NB4 (cell line): ENCODE results near the gene RNF13.

Source experiments
- CTCF ChIP-seq: IDR thresholded peaks from one replicate; pipeline ENCODE4 v1.5.1; 2012; ENCODE audit warnings: low read depth, low read length
- MAX ChIP-seq: IDR thresholded peaks from 2 replicates; pipeline ENCODE4 v1.6.1; 2011; ENCODE audit warnings: low read depth, low read length
- MYC ChIP-seq: IDR thresholded peaks from 2 replicates; pipeline ENCODE4 v1.6.1; 2011; ENCODE audit warnings: low read depth, low read length
- POLR2A ChIP-seq: IDR thresholded peaks from 2 replicates; pipeline ENCODE4 v1.6.1; 2011; ENCODE audit warnings: mild to moderate bottlenecking; ENCODE audit not compliant: insufficient read length; ENCODE audit errors: extremely low read depth

GRCh38 chr3:149801195-149801594 is 11.8 kb upstream of the RNF13 start:
- no peak for TF ChIP-seq POLR2A
- no peak for TF ChIP-seq CTCF
- TF ChIP-seq MAX = no peak
- TF ChIP-seq MYC = no peak
